Placental epithelial cell (primary cell): ENCODE measurements around the gene CHST2. TPM values are rescaled to one million over a fixed set of nuclear protein-coding genes. Genes with fewer than 3 reads are reported as not detected.

Experiments
- total RNA-seq: library from RNA; depleted of rRNA; stranded (reverse); fragments of >200 nt; gene quantifications from 2 replicates; pipeline ENCODE4 v1.2.3, GENCODE V29; 2012

CHST2 gene, protein sequence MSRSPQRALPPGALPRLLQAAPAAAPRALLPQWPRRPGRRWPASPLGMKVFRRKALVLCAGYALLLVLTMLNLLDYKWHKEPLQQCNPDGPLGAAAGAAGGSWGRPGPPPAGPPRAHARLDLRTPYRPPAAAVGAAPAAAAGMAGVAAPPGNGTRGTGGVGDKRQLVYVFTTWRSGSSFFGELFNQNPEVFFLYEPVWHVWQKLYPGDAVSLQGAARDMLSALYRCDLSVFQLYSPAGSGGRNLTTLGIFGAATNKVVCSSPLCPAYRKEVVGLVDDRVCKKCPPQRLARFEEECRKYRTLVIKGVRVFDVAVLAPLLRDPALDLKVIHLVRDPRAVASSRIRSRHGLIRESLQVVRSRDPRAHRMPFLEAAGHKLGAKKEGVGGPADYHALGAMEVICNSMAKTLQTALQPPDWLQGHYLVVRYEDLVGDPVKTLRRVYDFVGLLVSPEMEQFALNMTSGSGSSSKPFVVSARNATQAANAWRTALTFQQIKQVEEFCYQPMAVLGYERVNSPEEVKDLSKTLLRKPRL
- 50.3 and 146 TPM in 2 replicates for total RNA-seq

DNA sequence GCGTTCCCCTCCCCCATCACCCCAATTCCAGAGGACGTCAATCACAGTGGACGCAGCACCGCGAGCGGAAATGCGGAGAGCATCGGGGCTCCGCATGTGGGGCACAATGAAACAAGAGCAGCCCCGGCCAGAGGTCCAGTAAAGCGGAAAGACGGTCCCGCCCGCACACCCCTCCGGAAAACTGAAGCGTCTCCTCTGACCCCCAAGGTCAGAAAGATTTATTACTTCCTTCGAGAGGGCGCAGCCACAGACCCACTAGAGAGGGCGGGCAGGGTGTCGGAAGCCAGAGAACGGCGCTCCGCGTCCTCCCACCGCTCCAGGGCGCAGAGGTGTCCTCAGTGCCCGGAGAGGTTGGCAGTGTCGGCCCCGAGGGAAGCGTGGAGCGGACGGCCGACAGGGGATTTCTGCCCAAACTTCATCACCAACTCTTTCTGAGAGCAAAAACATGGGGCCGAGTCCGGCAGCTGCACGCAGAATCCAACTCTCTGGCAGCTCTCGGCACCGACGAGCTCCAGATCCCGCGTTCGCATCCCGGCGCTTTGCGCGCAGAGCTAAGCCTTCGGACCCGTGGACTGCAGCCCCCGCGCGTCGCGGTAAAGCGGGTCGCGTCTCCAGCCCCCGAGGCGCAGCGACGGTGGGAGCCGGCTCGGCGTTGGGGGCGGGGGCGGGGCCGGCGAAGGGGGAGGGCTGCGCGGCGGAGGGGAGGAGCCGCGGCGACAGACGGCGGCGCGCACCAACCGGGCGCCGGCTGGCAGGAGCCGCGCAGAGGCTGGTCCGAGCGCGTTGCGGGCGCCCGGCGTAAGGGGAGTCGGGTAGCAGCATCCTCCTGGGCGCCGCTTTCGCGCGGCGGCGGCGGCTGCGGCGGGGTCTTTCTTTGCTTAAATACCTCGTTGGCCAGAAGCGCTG lies at the start of gene CHST2:
TSS of gene CHST2 (plus strand) at position 763 of the 906 bp plus-strand sequence. CDS start 1,046 bp downstream, outside the sequence.

Other genes with a start within 250 kb of the CHST2 start
- gene PCOLCE2, start 230.7 kb upstream of the CHST2 start, total RNA-seq: 0.39 TPM in 1 of 2 replicates, not detected in the other
- not detected in 2 replicates for gene PAQR9, start 156.1 kb upstream of the CHST2 start, total RNA-seq
- 53.8 and 62.1 TPM in 2 replicates for gene U2SURP, start 118.2 kb upstream of the CHST2 start, total RNA-seq